Measurements from ENCODE around the gene BCL2L12. TPM values are rescaled to one million over a fixed set of nuclear protein-coding genes. Genes with fewer than 3 reads are reported as not detected.
A peak's percentile ranks its signal among the peaks of the same experiment; 100 is the strongest.

The BCL2L12 gene
- total and polyA plus RNA-seq, 2 donors (not counting 3 experiments of a cell fraction or from before 2014, with no cell fraction given) = 49.8 to 58.5 TPM

GRCh38 chr19:49689133-49690078 is 23.7 kb downstream of the BCL2L12 start, which contains the start of gene ADM5:
Gene ADM5, plus strand, starts transcription at chr19:49689594. Its CDS starts 244 bp downstream, at chr19:49689838.
- CTCF ChIA-PET = interaction anchor here (0.9 to 2.9 kb wide), 4 partner anchors 9 to 109 kb away, joined by 3 to 9 read pairs (median 3); partner anchors contain the start of gene NOSIP

More at GRCh38 chr19:49689133-49690078, 23.7 kb downstream of the BCL2L12 start, which contains the start of gene ADM5:
- H3K9ac ChIP-seq (replicated peaks; ENCODE audit: extremely low read depth, insufficient read depth, low read length) = peak within 1 kb of the TSS; percentile 7
- H2AFZ ChIP-seq (ENCODE audit: low read depth, low read length) = peak within 1 kb of the TSS; percentile 20
- H3K9me1 ChIP-seq (replicated peaks; ENCODE audit: control insufficient read depth, extremely low read depth, insufficient read depth, low read length) = no peaks in the 10 kb centered on the region
- no TSS peak for BruUV-seq (replicated peaks)
- H3K4me3 ChIP-seq (replicated peaks in 1 of 3; ENCODE audit: insufficient read depth in 1 of 3, low read depth in 1 of 3, low read length in 3 of 3) = peak within 1 kb of the TSS; percentile 12 to 74 (median 56)
- H3K9me3 ChIP-seq (replicated peaks; ENCODE audit: control insufficient read depth, insufficient read depth, low read length) = no peaks in the 10 kb centered on the region
- dilution Hi-C loops (cut with MboI; ENCODE audit: extremely low pct_ligation_motif_present, low sequenced_read_pairs) = no loop called here
- H3K4me1 ChIP-seq (ENCODE audit: control insufficient read depth, extremely low read depth, insufficient read depth, low read length) = peaks cover 40% of the 10 kb centered on the region
- FAIRE-seq (peak; percentile 57), DNase-seq (ENCODE audit: low read depth, low spot score) (peak; percentile 54)
- intact Hi-C loops (cut with micrococcal nuclease) = loop anchor here (2.0 to 5.0 kb wide), 2 partner anchors 27 to 118 kb away; no protein-coding TSS in a partner anchor
- no peaks in the 10 kb centered on the region for H3K27me3 ChIP-seq (ENCODE audit: control insufficient read depth in 2 of 2, insufficient read depth in 2 of 2, low read length in 2 of 2)
- peaks cover 2 to 18% of the 10 kb centered on the region in 2 experiments for H3K36me3 ChIP-seq (ENCODE audit: control insufficient read depth in 2 of 2, extremely low read depth in 1 of 2, insufficient read depth in 2 of 2, low read length in 2 of 2)
- no peak within 1 kb of the TSS for H3K27ac ChIP-seq (ENCODE audit: insufficient read depth, low read depth, low read length)
- peak within 1 kb of the TSS; percentile 65 for H3K4me2 ChIP-seq (ENCODE audit: insufficient read depth, low read length)
- no peaks in the 10 kb centered on the region for H3K79me2 ChIP-seq (ENCODE audit: control insufficient read depth, insufficient read depth, low read length)
- no peaks in the 10 kb centered on the region for H4K20me1 ChIP-seq (replicated peaks; ENCODE audit: control insufficient read depth, extremely low read depth, insufficient read depth, low read length)
- no peak for TF ChIP-seq JUN (IDR thresholded peaks at IDR 0.05; ENCODE audit: borderline replicate concordance, insufficient read depth, insufficient read length, low read depth)
- no peak for TF ChIP-seq MYC (IDR thresholded peaks at IDR 0.05; ENCODE audit: low read depth, low read length)
- no peak for TF ChIP-seq MAX (IDR thresholded peaks at IDR 0.05; ENCODE audit: insufficient read depth, insufficient read length)
- TF ChIP-seq POLR2A (IDR thresholded peaks at IDR 0.05; ENCODE audit: low read depth, low read length) = peak; percentile 18
- TF ChIP-seq GATA2 (IDR thresholded peaks at IDR 0.05; ENCODE audit: insufficient read depth, insufficient read length, low read depth, low read length) = no peak
- TF ChIP-seq POLR2AphosphoS5 (IDR thresholded peaks at IDR 0.05; ENCODE audit: insufficient read depth, low read depth, low read length) = no peak
- no peak for TF ChIP-seq EZH2 (IDR thresholded peaks at IDR 0.05; ENCODE audit: borderline replicate concordance, low read depth, low read length, severe bottlenecking)
- TF ChIP-seq FOS (IDR thresholded peaks at IDR 0.05; ENCODE audit: borderline replicate concordance, insufficient read depth, low read length) = no peak
- TF ChIP-seq CTCF (IDR thresholded peaks at IDR 0.05; ENCODE audit: extremely low read depth in 1 of 2, insufficient read depth in 1 of 2, low read depth in 1 of 2, low read length in 2 of 2) = peak; percentile 55 to 82
- POLR2A ChIA-PET = no interaction called here

Data from endothelial cell of umbilical vein (primary cell).